Subcutaneous adipose tissue (tissue), 4 donors: ENCODE measurements around the gene SDCCAG8. TPM values are rescaled to one million over a fixed set of nuclear protein-coding genes. Genes with fewer than 3 reads are reported as not detected.

Source experiments
- CTCF ChIP-seq: fragments of 450-650 bp; IDR thresholded peaks from one replicate; pipeline ENCODE4 v1.5.1; 2016; ENCODE audit warnings: low read depth, mild to moderate bottlenecking, control low read depth, antibody characterized with exemption, moderate library complexity
- total RNA-seq, 4 donors: library from RNA; depleted of rRNA; stranded (reverse); fragments of >200 nt; gene quantifications; one replicate each; pipeline ENCODE4 v1.1.0, GENCODE V29; 2016

The SDCCAG8 gene
- total RNA-seq, 4 donors from 2014 or later: 44.6 to 74.5 (median 51.9) TPM

DNA sequence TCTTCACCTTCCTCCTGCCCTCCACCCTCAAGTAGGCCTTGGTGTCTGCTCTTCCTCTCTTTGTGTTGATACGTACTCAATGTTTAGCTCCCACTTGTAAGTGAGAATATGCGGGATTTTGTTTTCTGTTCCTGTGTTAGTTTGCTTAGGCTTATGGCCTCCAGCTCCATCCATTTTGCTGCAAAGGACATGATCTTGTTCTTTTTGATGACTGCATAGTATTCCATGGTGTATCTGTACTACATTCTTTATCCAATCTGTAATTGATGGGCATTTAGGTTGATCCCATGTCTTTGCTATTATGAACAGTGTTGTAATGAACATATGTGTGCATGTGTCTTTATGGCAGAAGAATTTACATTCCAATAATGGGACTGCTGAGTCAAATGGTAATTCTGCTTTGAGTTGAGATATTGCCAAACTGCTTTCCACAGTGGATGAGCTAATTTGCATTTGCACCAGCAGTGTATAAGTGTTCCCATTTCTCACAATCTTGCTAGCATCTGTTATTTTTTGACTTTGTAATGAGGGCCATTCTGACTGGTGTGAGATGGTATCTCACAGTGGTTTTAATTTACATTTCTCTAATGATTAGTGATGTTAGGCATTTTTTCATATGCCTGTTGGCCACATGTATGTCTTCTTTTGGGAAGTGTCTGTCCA, 272.7 kb downstream of the SDCCAG8 start:
- no peak for TF ChIP-seq CTCF

DNA sequence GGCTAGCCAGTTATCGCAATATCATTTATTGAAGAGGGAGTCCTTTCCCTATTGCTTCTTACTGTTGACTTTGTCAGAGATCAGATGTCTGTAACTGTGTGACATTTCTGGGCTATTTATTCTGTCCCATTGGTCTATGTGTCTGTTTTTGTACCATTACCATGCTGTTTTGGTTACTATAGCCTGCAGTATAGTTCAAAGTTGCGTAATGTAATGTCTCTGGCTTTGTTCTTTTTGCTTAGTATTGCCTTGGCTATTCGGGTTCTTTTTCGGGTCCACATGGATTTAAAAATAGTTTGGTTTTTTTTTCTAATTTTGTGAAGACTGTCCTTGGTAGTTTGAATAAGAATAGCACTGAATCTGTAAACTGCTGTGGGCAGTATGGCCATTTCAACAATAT, 273.7 kb downstream of the SDCCAG8 start:
- no peak for TF ChIP-seq CTCF

GRCh38 chr1:243535014-243535413, 279.2 kb downstream of the SDCCAG8 start:
- no peak for TF ChIP-seq CTCF

GRCh38 chr1:243539636-243540035, 283.8 kb downstream of the SDCCAG8 start:
- TF ChIP-seq CTCF: no peak

DNA sequence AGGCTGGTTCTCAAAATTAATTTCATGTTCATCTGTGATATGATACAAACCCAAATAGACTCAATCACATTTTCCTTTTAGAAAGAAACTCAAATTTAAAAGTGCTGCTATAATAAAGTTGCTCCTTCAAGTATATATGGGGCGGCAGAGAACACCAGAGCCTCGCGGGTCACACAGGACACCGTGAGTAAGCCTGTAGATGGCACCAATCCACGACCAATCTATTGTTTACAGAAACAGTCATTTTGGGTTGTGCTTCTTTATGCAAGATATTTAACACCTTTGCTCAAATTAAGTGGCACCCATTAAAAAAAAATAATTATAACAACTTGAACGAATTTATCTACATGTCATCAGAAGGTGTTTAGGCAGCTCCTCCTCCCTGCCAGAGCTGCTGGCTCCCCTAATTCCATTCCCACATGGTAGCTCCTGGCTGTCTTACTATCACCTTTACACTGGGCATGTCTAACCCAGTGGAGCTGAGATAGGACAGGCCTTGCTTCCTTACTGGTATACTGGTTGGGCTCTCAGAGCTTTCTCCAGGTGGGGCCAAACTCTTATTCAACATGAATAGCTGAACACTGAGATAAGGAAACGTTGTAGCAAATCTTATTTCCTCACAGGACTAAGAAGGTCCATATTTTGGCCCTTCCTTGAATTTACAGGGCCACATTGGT, 287.0 kb downstream of the SDCCAG8 start:
- TF ChIP-seq CTCF: no peak

DNA sequence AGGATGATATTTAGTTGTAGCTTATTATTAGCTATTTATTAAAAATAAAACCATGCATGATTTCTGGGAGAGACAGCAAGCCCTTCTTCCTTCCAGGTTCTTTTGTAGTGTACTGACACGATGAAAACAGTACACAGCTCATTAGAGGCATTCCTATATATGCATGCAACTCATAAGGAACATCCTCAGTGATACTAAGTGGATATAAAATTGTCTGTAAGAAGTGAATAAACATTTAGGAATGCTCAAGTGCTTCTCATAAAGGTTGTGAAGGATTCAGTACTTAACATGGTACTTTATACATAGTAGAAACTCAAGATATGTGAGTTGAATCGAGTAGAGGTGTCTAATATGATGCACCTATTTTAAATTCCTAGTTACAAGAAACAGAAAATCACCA, 287.7 kb downstream of the SDCCAG8 start:
- TF ChIP-seq CTCF: no peak

DNA sequence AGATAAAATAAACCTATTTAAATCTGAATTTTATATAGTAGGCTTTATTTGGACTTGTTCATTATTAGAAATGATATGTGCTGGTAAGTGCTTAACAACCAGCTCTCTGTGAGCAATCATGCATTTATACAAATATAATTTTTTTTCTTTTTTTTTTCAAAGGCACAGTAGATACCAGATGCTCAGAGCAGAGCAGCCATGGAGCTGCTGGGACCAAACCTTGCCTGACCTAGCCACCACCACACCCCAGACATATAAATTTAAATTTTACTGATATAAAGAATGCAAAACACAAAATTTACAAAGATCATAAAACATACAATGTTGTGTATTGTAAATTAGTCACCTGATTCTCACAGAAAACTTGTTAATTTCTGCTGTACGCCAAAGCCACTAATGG, 290.6 kb downstream of the SDCCAG8 start:
- no peak for TF ChIP-seq CTCF
